ENCODE results near the gene NR3C1. TPM values are rescaled to one million over a fixed set of nuclear protein-coding genes. Genes with fewer than 3 reads are reported as not detected.

The NR3C1 gene
- total RNA-seq, 1 donor from 2014 or later: 46.7 TPM

GRCh38 chr5:143229896-143230675 lies 173.4 kb downstream of the NR3C1 start:
- no peaks in the 10 kb centered on the region for H3K27me3 ChIP-seq
- no peak overlapping the region for H3K4me3 ChIP-seq
- no peaks in the 10 kb centered on the region for H3K9me3 ChIP-seq
- H3K36me3 ChIP-seq: no peaks in the 10 kb centered on the region
- H3K27ac ChIP-seq: peak overlapping the region; percentile 8
- peaks cover 16% of the 10 kb centered on the region for H3K4me1 ChIP-seq
- no peak for TF ChIP-seq CTCF (IDR thresholded peaks at IDR 0.05)
- TF ChIP-seq POLR2A (IDR thresholded peaks at IDR 0.05): no peak
- TF ChIP-seq POLR2AphosphoS5 (IDR thresholded peaks at IDR 0.05; ENCODE audit: insufficient read depth in 1 of 2, low read depth in 1 of 2): no peak
- intact Hi-C loops (cut with DNase I): no loop called here
- no peak for DNase-seq (ENCODE audit: extremely low spot score in 2 of 2)

- H3K4me1 ChIP-seq: peaks cover 9% of the 10 kb centered on the region
- H3K36me3 ChIP-seq: peaks cover 0 to 2% of the 10 kb centered on the region in 2 donors
- no peak overlapping the region for H3K4me3 ChIP-seq
- no peak for DNase-seq (ENCODE audit: extremely low spot score in 2 of 2)
- no peak for TF ChIP-seq POLR2AphosphoS5 (IDR thresholded peaks at IDR 0.05; ENCODE audit: insufficient read depth in 1 of 2, low read depth in 1 of 2)
- TF ChIP-seq POLR2A (IDR thresholded peaks at IDR 0.05): no peak
- no peak for TF ChIP-seq CTCF (IDR thresholded peaks at IDR 0.05)
- H3K9me3 ChIP-seq: no peaks in the 10 kb centered on the region
- intact Hi-C loops (cut with DNase I): no loop called here
- peak overlapping the region; percentile 8 for H3K27ac ChIP-seq
- H3K27me3 ChIP-seq: no peaks in the 10 kb centered on the region
Measured at GRCh38 chr5:143229426-143229895, 174.0 kb downstream of the NR3C1 start.

GRCh38 chr5:143228597-143229293 lies 174.7 kb downstream of the NR3C1 start:
- H3K27ac ChIP-seq: no peak overlapping the region
- no peaks in the 10 kb centered on the region for H3K27me3 ChIP-seq
- H3K36me3 ChIP-seq: peaks cover 0 to 6% of the 10 kb centered on the region in 2 donors
- no peaks in the 10 kb centered on the region for H3K9me3 ChIP-seq
- peaks cover 8% of the 10 kb centered on the region for H3K4me1 ChIP-seq
- H3K4me3 ChIP-seq: no peak overlapping the region
- no peak for DNase-seq (ENCODE audit: extremely low spot score in 2 of 2)
- TF ChIP-seq POLR2A (IDR thresholded peaks at IDR 0.05): no peak
- TF ChIP-seq POLR2AphosphoS5 (IDR thresholded peaks at IDR 0.05; ENCODE audit: insufficient read depth in 1 of 2, low read depth in 1 of 2): no peak
- no peak for TF ChIP-seq CTCF (IDR thresholded peaks at IDR 0.05)
- intact Hi-C loops (cut with DNase I): no loop called here

Small RNA genes lying within 50 kb of the gene (small RNA-seq; reads per million reads assigned to genes)
- not detected for gene AC091925.2
